ENCODE results near the gene GARIN5B. TPM values are rescaled to one million over a fixed set of nuclear protein-coding genes. Genes with fewer than 3 reads are reported as not detected.

Gene GARIN5B
- total and polyA plus RNA-seq, 2 experiments from 2014 or later: not detected

GRCh38 chr19:55358943-55359908 lies 3.8 kb downstream of the GARIN5B start:
- no peak overlapping the region for H3K4me3 ChIP-seq
- Mint-ChIP-seq H3K4me3 (no peak overlapping the region), H3K27ac (no peak overlapping the region), H3K4me1 (peaks cover 7% of the 10 kb centered on the region; the same call in 2 of the 3 replicates), H3K27me3 (ENCODE audit: insufficient read depth, low read depth, poor library complexity) (peaks cover 41% of the 10 kb centered on the region), H3K9me3 (no peaks in the 10 kb centered on the region), H3K36me3 (ENCODE audit: low read depth) (no peaks in the 10 kb centered on the region)
- peaks cover 4% of the 10 kb centered on the region; the same call in 1 of the 2 replicates for H3K4me1 ChIP-seq (ENCODE audit: insufficient read depth)
- no peak for ATAC-seq
- no peaks in the 10 kb centered on the region for H3K9me2 ChIP-seq (ENCODE audit: insufficient read depth)
- no peaks in the 10 kb centered on the region for H3K36me3 ChIP-seq (ENCODE audit: insufficient read depth)
- H3K27ac ChIP-seq (ENCODE audit: low read depth): no peak overlapping the region
- no peaks in the 10 kb centered on the region for H4K20me1 ChIP-seq (replicated peaks; ENCODE audit: insufficient read depth)
- TF ChIP-seq POLR2AphosphoS5 (IDR thresholded peaks at IDR 0.05; ENCODE audit: low read depth) (no peak), ETS1 (IDR thresholded peaks at IDR 0.05) (no peak), ZNF462 (CRISPR knock-in tag; IDR thresholded peaks at IDR 0.05) (no peak), REST (IDR thresholded peaks at IDR 0.05; ENCODE audit: unreplicated experiment) (no peak), STAT1 (IDR thresholded peaks at IDR 0.05; ENCODE audit: unreplicated experiment) (no peak), NANOG (IDR thresholded peaks at IDR 0.05; ENCODE audit: borderline replicate concordance) (no peak), EZH2phosphoT487 (IDR thresholded peaks at IDR 0.05; ENCODE audit: unreplicated experiment) (no peak)
- no peak overlapping the region for H3K4me2 ChIP-seq
- no peak overlapping the region for H2AFZ ChIP-seq
- peaks cover 34% of the 10 kb centered on the region for H3K27me3 ChIP-seq (ENCODE audit: insufficient read depth)
- DNase-seq (ENCODE audit: low spot score): no peak
- H3K79me2 ChIP-seq (replicated peaks; ENCODE audit: insufficient read depth): no peaks in the 10 kb centered on the region
- peaks cover 8% of the 10 kb centered on the region for H3F3A ChIP-seq (replicated peaks; ENCODE audit: low read depth)
